ENCODE results near the gene HABP2.

The HABP2 gene

DNA sequence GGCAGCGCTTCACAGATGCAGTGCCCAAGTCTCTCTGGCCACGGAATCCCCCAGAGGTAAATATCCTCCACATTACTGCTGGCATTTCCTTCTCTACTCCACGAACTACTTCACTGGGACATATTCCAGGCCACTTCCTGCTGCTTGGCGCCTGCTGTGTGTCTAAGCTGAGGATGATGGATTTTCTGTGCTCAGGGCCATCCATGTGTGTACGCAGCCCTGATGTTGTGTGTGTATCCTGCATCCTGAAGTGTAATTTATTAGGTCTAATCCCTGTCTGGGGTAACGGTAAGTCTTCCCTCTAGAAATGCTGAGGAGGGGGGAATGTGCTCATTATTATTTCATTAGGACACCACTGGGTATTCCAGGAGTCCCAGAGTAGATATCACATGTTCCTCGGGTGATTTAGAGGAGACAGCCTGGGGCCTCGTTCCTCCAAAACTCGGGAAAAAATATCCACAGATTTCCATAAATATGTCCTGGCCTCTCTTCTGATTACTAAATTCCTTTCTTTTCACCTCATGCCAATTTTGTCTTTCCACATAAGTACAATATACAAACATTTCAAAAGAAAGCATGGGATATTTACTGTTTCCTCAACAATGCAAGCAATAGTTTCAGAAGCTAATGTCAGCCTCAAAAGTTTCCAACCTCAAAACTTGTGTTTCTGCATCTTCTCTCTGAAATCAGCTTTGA is 25.5 kb upstream of the HABP2 start:
- no peak for DNase-seq

DNA sequence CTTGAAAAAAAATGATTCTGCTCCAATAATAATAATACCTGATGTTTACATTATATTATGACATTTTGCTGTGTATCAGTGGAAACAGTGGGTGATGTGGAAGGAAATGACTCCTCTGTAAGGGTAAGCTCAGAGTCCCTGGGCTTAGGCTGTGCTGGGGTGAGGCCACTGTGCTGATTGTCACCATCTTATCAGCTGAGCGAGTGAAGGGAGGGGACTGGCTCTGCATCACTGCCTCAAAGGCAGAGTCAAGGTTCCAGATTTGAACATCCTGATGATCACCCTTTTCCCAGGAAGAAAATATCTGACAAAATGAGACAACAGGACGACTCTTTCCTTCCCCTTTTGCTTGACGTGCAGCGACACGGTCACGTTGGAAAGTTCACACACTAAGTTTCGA is 24.0 kb upstream of the HABP2 start:
- no peak for DNase-seq

DNA sequence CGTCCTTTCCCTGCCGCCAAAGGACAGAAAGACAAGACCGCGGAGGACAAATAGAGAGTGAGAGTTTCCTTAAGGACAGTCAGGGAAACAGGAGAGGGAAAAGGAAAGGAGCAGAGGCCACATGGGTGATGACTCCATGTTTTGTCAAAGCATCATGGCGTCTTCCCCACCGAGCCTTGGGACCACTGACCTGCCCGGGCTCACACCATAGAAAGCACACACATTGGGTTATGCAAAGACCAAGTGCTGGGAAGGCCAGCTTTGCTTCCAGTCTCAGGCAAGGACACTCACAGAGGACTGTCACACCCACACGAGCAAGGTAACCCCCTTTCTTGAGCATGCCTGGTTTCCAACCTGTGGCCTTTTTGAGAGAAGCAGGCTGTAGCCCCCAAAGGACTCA is 23.3 kb upstream of the HABP2 start:
- DNase-seq, result no peak

DNA sequence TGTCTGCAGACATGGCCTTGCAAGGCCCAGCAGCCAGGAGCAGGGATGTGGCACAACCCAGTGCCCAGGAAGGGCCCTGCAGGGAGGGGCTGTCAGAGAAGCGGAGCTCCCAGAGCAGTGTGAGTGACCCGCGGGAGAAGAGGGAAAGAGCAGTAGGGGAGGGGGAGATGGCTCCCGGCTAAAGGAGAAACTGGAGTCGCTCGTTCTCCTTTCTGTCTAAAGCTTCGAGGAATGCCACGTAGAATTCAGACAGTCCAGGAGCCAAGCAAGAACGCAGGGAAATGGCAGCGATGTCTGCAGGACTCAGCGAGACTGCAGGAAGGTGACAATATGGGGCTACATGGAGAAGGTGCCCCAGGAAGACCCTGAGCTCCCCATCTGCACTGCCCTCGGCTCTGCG is 22.4 kb upstream of the HABP2 start:
- DNase-seq, result no peak

DNA sequence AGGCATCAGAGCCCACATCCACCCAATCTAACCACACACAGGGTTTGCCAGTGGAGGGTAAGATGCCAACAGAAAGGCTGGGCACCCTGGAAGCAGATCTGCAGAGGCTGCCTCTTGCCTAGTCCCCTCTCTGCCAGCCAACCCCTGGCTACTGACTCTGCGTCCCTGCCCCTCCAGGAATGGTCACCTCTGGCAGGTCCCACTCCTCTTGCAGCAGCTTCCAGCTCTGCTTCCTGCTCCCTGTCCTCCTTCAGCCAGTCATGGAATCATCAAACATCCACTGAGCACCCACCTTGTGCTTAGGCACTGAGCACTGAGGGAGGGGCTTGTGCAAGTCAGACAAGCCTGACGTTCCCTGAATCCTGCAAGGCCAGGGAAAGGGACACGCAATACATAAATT is 20.1 kb upstream of the HABP2 start:
- DNase-seq, result no peak

DNA sequence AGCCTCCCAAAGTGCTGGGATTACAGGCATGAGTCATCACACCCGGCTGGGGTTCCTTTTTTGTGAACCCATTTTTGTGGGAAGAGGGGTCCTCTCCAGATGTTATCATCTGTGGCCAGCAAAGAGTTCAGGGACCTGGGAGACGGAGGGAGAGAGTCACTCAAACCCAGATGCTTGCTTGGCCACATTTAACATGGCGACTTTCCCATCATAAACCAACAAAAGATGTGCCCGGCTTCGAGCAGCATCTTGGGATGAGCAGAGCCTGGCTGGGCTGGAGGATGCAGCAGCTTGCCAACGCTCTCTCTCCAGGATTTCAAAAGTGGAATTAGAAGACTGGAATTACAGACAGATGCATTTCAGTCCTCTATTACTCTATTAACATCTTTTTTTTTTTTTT is 19.1 kb upstream of the HABP2 start:
- DNase-seq, result no peak

DNA sequence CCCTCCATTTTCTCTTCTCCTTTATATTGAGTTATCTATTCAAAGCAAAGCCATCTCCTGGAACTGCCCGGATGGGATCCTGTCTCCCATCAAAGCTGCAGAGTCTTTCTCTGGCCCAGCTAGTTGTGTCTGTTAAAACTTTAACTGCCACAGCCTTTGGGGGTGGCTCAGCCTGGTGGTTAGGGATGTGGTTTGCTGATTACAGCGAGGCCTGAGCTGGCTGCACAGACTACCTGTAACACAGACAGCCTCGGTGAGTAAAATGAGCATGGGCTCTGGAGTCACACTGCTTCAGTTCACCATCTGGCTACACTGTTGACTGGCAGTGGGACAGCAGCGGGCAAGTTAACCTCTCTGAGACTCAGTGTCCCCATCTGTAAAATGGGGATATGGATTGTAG is 18.4 kb upstream of the HABP2 start:
- no peak for DNase-seq

DNA sequence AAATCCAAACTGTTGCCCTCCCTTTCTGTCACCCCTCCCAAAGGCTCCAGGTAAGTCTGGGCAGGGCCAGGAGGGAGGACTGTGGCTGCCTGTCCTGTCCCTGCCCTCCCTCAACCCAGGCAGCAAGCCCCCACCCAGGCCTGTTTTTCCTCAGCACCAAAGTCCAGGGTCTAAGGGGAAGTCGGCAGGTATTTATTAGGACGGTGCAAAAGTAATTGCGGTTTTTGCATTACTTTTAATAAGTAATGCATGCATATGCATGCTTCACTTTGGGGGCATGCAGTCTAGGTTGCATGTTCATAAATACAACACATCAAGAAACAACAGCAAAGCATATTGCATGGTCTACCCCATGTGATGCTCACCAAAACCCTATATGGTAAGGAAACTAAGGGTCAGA is 15.2 kb upstream of the HABP2 start:
- DNase-seq, result no peak

DNA sequence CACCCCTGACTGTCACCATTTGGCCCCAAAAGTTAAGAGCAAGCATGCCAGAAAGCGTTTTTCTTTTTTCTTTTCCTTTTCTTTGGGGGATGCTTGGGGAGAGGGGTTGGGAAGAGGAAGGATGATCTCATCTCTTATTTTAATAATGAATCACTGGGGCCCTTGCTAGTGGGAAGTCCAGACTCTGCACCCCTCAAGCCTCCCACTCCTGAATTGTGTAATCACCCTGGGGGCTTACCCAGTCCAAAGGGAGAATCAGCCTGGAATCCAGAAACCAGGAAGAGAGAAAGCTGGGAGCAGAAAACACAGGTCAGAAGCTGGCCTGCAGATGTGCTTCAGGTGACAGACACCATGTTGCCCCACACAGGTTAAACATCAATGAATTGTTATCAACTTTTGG is 14.7 kb upstream of the HABP2 start:
- DNase-seq, result no peak

DNA sequence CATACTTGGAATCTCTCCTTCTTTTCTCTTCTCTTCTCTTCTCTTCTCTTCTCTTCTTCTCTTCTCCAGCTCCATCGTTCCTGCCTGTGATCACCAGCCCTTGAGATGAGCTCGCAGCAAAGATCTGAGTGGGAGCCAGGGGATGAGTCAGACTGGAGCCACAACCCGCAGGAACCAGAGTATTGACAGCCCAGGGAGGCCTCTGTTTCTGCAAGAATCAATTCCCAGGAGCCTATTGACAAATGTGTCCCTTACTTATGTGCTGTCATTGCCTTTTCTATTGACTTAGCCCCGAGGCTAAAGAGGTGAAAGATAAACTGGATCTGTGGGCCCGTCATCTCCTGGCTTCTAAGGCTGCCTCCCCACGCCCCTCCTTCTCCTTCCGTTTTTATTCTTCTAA is 13.1 kb upstream of the HABP2 start:
- DNase-seq, result no peak

DNA sequence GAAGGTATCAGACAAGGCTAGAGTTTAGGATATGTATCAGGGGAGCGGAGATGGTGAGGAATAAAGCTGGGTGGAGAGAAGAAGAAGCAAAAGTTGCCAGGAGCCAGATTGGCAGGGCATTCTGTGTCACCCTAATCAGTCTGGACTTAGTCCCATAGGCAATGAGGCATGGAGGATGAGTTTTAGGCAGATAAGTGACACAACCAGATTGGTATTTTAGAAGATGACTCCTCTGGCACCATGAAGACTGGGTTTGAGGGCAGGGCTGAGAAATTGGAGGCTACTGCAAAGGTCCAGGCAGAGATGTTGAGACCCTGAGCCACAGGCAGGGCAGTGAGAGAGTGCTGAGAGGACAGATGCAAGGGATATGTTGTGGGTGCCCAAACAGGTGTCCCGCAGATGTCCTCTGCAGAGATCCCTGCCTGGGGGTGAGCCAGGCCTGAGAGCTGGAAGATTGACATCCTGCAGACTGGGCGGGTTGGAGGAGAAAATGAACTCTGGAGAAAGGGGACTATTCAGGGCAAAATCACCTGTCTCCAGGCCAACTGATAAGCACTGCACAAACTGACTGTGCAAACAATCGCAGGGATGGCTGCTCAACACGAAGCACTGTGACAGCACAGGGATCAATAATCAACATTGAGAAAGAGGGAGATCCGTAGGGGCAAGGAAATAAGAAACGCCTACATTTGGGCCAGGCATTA is 11.9 kb upstream of the HABP2 start:
- no peak for DNase-seq

DNA sequence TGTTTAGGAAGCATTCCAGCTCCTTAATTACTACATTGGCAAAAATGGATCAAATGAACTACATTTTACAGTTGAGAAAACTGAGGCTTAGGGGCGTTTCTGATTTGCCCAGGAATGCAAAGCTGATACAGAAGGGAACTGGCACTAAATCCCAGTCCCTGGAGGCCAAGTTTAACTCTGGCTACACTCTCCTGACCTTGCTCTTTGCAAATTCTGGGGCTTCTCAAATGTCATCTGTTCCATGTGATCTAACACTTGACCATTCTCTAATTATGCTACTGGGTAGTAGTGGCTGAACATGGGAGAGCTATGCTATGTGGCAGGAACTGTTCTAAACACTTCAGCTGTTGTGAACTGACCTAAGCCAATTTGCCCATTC is 11.3 kb upstream of the HABP2 start:
- DNase-seq, result no peak

DNA sequence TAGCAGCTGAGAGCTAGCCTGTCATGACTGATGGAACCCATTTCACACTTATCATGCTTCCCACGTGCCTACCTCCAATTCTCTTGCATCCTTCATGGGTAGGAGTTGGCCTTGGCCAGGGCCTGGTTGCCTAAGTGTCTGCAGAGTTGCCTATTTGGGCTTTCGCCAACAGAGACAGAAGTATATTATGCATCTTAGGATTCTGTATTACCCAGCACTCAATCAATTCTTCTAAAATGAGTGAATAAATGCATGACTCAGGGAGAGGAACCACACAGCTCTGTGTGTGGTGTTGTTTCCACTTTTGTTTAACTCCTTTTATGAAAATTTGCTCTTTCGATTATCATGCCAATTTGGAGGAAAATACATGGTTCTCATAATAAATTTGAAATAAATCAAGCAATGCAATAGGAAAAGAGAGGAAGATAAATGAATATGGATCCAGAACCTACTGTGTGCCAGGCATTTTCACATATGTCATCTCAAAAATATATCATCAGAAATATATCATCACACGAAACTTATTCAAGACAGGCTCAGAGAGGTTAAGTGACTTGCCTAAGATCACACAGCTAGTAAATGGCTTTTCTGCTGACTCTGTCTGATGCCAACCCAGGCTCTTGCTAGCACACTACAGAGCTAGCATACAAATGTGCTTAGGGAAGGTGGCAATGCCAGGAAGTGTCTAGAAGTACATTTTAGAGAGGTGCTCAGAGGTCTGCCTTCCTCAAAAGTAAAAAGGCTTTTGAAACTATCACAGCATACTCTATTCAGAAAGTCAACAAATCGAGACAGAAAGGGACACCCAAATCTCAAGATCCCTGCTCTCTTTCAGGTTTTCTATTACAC is 9.5 kb upstream of the HABP2 start:
- DNase-seq, result no peak

DNA sequence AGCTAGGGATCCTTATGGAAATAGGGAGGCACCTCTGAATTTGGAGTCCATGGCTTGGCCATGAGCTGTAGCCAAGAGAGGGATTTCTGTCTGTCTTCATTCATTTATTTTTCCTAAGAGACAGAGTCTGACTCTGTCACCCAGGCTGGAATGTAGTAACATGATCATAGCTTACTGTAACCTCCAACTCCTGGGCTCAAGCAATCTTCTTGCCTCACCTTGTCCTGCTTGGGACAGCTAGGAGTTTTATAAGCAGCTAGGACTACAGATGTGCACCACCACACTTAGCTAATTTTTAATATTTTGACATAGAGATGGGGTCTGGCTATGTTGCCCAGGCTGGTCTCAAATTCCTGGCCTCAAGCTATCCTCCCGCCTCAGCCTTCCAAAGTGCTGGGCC is 8.5 kb upstream of the HABP2 start:
- DNase-seq, result no peak

DNA sequence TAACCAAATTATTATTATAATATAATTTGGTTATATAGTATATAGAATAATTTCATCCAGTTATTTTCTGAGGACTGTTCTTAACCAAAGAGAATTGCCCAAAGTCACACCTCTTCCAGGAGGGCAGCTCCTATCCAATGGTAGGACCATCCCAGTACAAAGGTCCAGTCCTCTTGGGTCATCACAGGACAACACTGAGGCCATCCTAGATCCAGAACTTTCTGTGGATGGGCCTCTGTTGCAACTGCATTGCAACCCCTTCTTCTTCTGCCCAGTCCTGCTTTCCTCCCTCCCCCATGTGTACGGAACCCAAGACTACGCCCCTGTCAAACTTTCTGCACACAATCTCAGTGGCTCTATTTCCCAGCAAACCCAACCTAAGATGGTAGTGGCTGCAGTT is 5.4 kb upstream of the HABP2 start:
- DNase-seq, result no peak

DNA sequence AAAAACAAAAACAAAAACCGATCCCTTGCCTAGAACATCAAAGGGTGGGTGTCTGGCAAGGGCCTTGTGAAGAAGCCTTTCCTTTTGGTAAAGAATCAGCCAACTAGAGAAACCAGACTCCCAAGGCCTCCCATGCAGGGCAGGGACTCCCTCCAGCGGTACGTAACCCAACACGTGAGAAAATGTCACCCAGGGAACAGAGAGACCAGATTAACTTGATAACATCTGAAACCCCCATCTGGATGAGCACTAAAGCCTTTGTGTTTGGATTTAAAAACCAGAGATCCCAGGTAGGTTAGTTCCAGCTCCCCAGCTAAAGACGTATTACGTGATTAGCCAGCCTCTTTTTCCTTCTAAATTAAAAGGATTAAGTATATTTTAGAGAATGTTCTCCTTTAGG is 3.0 kb upstream of the HABP2 start:
- no peak for DNase-seq

DNA sequence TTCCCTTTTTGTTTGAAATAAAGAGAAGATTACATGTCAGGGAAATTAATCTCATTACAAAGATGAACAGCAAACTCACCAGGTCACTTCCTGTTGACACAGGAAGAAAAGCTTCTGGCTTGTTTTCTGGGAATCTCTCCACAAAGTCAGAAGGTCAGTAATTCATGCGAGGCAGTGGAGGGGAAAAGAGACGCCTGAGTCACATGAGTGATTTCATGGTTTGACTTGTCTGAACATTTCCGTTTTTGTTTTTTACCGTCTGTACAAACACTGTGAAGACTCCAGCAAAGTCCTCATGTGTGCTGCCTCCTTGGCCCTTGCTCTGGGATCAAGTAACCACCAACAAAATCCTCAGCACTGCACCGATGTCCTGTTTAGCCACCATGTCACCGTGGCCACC is 2.5 kb upstream of the HABP2 start:
- no peak for DNase-seq

DNA sequence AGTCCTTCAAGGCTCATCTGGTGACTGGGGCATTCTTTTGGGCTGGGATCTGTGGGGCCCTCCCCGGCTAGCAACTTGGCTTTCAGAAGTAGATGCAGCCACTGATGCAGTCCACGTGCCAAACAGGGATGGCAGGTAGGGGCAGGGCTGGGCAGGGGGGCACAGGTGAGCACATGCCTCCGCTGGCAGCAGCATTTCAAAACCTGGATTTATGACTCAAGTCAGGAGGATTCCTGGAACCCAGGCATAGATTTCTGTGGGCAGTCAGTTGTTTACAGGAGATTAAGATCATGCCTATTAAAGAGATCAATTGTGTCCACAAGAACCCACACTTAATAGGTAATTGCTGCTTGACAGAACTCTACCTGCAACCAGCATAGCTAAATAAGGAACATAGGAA is 839 bp upstream of the HABP2 start:
- DNase-seq, result no peak

DNA sequence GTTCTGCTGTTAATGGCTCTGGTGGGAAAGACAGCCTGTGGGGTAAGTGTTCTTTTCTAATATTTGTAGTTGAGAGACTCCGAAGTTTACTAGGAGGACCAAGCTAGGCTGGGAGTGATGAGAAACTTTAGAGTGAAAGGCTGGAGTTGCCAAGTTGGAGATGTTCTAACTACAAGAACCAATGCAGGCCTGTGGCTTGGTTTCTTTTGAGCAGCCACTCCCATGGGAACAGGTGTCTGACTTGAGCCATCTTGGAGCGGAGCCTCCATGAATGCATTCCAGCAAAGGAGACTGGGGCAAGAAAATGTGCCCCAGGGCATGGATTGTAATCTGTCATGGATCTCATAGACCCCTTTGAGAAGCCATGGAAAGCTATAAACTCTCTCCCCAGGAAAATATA is 296 bp downstream of the HABP2 start:
- no peak for DNase-seq

DNA sequence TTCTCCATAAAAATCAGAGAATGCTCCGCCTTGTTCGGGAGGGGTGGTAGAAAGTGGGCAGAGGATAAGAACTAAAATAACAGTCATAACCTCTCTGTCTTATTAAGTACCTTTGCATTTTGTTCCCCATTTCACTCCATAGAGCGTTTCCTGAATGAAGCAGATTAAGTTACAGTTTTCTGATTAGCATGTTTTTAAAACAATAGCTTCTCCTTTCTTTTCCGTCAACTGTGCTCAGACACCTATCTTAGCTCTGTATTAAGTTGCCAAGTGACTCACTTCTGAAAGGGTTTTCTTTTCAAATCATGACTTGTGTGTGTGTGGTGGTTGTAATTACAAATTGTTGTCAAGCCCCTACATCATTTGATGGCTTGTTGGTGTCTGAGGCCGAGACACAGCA is 1.4 kb downstream of the HABP2 start:
- no peak for DNase-seq

DNA sequence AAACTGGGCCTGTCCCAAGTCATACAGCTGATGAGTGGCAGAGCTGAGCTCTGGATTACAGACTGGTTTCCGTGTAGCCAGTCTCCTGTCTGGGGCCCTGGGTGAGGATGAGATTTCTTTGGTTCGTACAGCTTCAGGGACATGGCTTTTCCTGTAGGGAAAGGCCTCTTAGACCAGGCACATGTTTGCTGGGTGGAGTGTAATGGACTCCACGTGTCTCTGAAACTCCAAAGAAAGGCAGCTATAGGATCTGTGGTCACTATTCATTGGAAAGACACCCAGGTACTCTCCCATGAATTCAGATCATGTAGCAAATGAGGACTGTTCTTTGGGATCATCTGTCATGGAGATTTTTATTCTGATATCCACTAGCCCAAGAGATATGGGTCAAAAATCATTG is 2.4 kb downstream of the HABP2 start:
- DNase-seq, result no peak

DNA sequence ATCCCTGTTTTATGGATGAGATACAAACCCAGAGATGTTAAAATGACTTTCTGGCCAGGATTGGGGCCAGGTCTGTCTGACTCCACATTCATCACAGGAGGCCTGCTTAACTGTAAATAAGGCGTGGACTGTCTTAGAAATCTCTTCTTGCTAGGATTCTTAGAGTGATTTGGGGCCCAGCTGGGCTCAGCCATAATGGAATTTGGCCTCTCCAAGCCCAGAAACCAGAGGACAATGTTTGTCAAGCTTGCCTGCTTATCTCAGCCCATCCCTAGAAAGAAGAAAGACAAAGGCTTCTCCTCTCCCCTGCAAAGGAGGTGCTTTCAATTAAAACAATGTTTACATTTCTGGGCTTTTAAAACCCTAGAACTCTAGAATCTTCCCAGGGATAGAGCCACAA is 2.9 kb downstream of the HABP2 start:
- no peak for DNase-seq

DNA sequence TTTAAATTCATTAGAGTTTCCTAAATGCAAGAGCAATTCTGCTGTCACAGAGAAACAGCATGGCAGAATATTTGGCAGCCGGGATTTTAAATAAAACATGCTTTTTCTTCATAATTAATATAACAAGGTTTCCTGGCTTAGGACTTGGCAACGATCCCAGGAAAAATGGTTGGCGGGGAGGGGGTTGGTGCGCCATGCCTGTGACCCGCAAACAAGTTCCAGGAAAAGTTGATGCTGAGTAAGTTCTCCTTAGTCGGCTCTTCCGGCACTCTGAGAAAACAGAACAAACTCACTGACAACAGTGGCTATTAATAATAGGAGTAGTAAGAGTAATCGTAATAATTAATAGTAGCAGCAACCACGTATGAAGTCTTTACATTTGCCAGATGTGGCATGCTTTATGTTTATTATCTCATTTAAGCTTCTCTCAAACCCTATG is 4.6 kb downstream of the HABP2 start:
- DNase-seq, result no peak

DNA sequence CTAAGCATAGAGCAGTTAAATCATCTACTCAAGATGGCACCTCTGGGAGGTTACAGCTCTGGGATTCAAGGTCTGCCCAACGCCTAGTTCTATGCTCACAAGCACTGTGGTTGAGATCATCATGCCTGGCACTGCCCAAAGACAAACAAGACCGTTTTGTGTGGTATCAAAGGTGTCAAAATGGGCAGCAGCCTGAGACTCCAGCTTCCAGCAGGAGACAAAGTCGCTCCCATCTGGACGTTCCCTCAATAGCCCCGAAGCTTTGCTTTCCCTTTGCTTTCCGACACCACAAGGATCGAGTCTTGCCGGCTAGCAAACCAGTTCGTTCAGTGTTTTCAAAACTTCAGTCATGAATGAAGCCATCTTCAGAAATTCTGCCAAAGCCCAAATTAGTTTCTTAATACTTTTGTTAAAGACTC is 5.1 kb downstream of the HABP2 start:
- no peak for DNase-seq

Data from NCI-H524 treated with DMSO at 0.1 percent for 48 hours (cell line).